Fibroblast of the conjunctiva (primary cell): ENCODE measurements around the gene XAB2.

Experiments used
- DNase-seq: peaks from one replicate; pipeline ENCODE4 v3.0.0-alpha.2; 2010; ENCODE audit warnings: low read depth

Gene XAB2

GRCh38 chr19:7575434-7576040, 53.8 kb downstream of the XAB2 start:
- no peak for DNase-seq

GRCh38 chr19:7570761-7571160, 58.6 kb downstream of the XAB2 start:
- DNase-seq = no peak
